Activated CD4-positive, alpha-beta T cell treated with anti-CD3 and anti-CD28 coated beads for 4 hours (primary cell): ENCODE data around the gene CTNNA3.

Source experiments
- DNase-seq, 2 donors: peaks; one replicate each; pipeline ENCODE4 v3.0.0-alpha.2; 2020

The CTNNA3 gene

DNA sequence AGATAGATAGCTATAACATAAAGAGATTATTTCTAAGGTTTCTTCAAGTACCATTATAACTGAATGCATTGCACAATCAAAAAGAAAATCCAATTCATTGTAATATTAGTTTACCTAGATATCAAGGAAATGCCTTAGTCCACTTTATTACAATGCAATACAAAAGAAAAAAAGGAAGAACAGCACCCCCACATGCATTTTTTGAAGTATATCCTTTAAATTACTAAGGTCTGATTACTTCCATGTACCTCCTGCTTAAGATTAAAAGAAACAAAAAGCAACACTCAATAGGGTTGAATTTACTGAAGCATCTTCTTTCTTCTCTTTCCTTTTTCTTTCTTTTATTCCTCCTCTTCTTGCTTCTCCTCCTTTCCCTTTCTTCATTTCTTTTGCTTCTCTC lies 1743.9 kb downstream of the CTNNA3 start:
- DNase-seq: no peak

DNA sequence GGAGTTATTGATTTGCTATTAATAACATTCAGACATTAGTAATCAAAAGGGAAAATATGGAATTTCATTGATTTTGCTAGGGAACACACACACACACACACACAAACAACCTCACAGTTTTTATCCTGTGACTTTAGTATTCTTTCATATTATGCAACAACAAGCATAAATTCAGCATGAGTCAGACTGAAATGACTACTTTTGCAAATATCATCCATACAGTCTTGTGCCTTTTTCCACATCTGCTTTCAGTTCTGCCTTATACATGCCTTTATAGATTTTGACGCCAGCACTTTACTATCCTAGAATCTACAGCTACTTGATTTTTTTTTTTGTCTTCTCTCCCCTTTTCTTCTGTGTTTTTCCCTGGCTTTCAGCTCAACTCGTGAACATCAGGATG lies 1745.9 kb downstream of the CTNNA3 start:
- no peak for DNase-seq

DNA sequence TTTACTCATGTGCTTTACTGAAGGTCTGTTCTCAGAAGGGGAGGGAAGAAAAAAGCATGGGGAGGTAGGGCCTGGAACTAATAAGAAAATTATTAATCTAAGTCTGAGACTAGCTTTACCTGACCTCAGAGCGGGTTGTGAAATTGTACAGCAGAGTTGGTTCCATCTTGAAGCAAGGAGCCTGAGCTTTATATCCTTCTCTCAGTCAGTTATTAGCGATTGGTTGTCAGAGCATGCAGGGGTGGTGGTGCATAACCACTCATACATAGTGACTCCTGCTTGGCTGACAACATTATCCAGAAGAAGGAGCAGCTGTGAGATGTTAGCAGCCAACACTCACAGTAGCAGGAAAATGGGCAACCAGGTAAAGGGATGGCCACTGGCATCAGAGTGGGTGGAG lies 1746.5 kb downstream of the CTNNA3 start:
- no peak for DNase-seq

DNA sequence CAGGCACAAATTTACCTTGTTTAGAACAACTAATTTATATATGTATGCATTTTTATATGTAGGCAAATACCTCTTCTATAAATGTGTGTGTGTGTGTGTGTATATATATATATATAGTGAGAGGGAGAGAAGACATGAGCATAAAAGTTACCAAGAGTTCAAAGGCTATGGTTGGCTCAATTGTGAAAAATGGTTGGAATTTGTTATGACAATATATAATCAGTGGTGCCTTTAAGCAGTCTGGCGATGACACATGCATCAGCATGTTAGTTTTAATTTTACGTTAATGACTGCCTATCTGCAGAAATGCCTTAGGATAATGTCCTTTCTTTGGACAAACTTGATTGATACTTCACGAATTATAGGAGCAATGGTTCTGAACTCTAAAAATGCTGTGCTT lies 1750.9 kb downstream of the CTNNA3 start:
- no peak for DNase-seq

DNA sequence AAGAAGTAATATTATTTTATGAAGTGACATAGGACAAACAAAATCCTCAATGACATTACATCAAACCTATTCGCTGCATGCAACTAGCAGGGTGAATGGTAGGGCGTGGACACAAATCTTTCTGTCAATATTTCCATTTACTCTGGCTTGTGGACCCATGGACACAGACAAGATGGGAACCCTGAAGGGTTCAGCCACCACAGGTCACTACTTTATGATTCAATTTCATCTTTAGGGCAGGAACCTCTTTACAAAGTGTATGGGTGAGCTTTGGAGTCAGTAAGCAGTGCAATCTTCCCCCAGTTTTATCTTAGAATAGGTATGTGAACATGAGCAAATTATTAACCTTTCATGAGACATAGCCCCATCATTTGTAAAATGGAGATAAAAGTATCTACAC lies 1752.5 kb downstream of the CTNNA3 start:
- DNase-seq: no peak

DNA sequence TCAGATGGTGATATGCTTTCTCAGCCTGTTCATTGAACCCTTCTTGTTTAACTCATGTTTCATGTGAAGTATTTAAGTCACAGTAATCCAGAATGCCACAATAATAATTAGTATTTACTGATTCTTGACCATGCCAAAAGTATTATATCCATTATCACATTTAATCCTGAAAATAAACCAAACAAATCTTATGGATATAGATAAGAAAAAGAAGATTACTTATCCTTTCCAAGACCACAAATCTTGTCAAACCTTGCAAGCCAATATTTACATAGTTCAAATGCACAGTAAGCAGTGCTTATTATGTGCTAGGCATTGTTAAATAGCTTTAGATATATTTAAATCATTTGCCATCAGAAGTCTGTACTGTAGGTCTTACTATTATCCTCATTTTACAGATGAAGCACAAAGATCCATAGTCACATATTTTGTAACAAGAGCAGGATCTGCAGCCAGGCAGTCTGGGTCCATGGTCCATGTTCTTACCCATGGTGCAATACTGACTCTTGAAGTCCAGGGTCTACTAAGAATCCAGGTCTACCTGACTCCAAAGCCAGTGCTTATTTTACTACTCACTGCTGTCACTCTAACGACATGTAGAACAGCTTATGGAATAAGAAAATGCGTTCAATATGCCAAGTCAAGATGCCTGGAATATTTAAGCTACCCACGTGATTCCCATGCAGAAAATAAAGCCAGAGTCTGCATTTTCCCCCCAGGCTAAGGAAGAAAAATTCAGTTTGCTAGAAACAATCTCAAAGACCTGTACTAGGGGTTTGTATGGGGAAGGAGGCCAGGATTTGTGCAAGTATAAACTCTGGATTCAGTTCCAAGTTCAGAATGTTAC lies 1755.0 kb downstream of the CTNNA3 start:
- no peak for DNase-seq

DNA sequence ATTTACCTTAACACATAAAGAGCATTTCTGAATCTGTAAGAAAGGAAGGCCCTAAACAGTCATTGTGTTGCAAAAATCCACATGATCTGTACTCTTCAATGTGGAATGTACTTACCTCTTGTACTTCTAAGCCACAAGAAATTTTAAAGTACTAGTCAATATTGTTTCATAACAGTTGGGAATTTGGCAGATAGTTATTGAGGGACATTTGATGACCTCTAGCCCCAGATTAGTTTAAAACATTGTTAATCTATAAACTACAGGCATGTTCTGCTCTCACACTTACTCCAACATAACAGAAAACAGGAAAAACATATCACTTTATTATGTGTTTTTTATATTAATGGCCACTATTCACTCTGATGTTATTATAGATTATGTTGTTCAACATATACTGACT lies 1755.9 kb downstream of the CTNNA3 start:
- DNase-seq: no peak

DNA sequence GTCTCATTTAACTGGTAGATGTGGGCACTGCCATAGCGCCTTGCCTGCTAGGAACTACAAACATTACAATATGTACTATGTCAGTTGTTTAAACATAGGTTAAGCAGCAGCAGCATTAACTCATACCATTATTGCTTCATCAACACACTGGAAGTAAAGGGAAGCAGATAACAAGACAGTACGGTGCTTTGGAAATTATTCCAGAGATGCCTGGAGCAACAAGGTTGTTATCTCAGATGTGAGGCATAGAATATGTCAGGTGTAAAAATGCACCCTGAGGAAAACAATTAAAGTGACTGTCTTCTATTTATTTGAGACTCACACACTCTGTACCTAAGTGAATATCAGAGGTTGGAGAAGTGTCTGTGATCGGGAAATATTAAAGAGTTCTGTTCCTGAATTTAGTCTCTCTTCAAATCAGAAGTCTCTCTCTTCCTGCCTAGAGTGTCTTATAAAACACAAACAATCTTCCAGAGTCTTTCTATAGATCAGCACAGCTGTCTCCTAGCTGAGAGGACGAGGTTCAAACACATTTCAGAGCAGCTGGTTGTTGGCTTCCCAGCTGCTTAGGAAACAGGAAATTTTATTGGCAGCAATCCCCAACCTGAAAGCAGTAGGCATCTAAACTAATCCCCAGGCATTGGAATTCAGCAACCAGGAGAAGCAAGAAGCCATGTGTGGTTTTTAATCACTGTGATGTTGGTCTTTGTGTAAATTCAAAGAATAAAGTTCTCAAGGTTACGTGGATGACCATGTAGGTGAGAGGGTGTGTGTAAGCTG lies 1764.5 kb downstream of the CTNNA3 start:
- no peak for DNase-seq

DNA sequence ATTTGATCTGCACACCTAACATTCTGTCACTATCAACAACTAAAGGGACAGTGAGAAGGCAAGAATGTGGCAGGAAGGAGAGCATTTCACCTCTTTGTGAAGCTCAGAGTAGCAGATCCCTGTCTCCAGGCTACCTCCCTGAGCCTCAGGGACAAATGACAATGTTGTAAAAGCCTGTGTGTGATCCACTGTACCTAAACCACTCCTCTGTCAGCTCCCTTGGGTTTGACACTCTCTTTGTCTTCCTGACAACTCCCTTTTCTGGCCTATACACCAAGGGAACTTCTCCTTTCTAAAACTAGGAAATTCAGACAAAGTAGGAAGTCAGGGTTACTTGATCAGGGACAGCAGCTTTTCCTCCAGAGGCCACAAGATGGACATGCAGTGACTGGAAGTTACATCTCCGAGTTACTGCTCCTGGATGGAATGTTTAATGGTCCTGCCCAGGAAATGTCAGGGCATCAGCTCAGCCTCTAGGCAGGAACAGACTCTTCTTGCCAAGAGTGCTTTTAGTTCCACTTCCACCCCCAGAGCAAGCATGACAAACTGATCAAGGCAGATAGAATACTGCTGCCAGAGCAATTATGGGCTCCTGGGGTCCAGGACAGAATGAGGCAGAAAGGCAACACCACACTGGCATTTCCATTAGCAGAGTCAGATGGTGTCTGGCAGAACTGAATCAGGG lies 1784.7 kb downstream of the CTNNA3 start:
- no peak for DNase-seq

DNA sequence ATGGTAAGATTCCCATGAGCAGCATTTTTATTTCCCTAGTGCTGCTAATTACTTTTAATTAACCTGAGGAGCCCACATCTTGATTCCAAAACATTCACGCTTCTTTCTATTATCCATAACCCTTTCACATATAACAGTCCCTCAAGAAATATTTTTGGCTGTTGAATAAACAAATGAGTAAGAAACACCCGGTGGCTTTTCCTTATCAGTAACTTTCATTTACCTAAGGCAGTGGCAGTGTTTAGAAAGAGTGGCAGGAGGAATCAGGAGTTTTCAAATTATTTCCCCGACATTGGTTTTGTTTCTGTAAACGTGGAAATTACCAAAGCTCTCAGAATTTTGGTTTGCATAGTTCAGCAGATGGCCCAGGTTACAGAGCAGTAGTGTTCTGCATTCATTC lies 1785.8 kb downstream of the CTNNA3 start:
- no peak for DNase-seq

DNA sequence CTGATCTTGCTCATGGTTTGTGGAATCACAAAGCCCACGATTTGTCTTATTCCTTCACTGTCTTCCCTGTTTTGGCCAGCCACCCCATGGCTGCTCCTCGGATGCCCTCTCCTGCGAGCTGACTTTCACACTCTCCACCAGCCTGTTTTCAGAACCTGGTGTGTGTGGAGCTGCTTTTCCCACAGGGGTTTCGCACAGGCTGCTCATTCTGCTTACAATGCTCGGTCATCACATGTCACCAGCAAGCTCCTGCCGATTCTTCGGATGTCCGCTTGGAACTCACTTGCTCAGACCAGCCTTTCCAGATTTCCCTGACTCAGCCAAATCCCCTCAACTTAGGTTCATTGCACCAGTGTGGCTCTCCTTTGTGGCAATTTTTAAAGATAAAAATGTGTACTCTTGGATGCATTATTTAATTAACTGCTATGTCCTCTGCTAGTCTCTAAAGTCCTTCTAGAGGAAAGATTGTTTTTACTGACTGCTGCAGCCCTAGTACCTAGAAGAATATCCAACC lies 1788.7 kb downstream of the CTNNA3 start:
- DNase-seq: no peak

DNA sequence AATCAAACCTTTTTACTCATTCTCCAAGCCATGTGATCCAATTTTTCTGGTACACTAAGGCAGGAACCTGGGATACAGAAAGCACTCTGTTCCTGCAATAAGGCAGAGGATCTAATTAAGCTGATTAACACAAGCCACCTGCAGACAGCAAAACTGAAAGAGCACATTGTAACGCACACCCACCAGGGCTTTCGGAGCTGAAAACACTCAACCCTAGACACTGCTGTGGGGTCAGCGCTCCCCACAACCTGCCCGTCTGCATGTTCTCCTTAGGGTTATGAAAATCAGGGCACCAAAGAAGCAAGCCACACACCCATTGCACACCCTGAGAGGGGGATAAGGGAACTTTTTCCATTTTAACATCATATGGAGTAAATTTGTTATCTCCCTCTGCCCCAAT lies 1792.4 kb downstream of the CTNNA3 start:
- no peak for DNase-seq

DNA sequence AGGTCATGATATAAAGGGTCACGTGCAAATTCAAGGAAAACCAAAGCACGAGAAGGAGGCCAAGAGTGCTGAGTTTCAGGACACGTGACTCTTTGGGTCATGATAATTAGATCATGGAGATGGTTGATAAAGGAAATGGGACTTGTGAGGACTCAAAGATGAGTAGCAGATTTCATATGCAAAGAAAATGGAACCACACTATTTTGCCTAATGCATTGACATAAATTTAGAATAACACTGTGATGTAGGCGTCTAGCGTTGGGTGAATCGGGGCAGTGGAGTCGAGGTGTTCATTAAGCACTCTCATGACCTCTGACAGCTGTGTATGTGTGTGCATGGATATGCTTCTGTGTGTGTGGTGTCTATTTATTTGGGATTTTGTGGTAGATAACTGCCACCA lies 1795.7 kb downstream of the CTNNA3 start:
- DNase-seq: no peak

DNA sequence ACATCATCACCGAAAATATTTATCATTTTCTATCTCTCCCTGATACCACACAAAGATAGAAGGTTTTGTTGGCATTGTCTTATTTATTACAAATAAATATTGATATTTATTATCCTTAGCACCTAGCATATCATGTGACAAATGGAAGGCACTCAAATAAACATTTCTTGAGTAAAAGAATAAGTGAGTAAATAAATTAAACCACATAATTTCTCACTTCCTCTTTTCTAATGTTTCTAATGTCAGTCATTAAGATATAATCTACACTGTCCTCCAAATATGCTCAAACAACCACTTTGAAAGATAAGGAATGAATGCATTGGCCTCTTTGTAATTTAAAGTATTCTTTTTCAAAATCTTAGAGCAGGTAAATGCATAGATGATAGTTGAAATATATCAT lies 1797.9 kb downstream of the CTNNA3 start:
- no peak for DNase-seq

DNA sequence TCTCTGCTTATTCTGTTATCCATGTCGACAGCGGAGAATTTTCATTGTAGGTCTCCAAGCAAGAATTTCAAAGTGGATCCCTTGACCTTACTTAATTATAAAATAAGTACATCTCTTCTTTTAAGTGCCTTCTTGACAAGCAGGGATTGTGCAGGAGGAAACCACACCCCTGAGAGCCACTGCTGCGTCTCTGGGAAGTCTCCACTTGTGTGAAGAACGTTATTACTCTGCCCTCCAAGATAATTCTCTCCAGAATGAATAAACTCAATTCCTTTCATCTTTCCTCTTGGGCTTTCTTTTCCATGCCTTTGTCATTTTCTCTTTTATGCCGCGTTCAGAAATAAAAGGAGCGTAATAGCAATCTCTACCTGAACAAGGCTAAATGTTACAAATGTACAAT lies 1801.0 kb downstream of the CTNNA3 start:
- DNase-seq: no peak

DNA sequence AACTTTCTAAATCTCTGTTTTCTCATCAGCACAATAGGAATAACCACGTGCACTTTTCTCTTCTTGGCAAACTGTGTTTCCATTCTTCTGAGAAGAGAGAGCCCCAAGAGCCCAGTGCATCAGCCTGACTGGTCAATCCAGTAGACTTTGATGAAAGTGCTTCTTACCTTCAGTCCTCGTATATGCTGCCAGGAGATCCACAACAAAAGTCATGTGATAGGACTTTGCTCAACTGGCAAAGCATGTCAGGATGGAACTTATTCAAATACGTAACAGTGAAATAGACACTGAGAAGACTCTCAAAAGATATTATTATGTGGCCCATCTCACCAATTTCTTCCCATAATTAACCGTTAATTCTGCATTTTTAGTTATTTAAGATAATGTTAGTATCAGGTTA lies 1801.6 kb downstream of the CTNNA3 start:
- no peak for DNase-seq

DNA sequence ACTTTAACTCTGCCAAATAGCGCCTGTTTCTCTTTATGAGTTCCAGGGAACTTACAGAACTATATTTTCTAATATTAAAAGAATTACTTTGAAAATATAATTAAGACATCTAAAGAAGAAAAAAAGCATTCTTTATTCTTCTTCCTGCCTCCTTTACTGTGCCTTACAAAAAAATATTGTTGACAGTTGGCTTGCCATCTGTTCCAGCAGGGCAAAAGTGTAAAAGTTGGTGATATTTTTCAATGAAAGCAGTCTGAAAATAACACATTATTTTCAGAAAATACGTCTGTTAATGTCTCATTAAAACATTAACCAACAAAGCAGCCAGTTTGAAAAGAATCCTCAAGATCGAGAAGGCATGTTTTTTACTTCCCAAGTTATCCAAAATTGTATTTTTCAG lies 1802.3 kb downstream of the CTNNA3 start:
- DNase-seq: no peak

DNA sequence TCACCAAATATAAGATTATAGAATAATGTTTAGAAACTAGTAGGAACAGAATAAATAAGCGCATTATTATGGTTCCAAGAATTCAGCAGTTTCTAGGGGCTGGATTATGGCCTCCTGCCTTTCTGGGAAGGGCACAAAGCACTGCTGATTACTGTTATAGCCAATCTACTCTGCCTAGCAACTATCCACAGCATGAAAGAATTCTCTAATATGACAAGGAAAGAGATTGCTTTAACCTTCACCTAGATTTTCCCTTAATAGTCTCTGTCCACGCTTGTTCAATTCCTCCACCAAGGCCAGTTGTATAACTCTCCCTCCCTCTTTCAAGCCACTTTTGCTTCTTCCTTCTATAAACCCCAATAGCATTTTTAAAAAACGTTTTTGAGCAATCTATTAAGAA lies 1803.7 kb downstream of the CTNNA3 start:
- no peak for DNase-seq

DNA sequence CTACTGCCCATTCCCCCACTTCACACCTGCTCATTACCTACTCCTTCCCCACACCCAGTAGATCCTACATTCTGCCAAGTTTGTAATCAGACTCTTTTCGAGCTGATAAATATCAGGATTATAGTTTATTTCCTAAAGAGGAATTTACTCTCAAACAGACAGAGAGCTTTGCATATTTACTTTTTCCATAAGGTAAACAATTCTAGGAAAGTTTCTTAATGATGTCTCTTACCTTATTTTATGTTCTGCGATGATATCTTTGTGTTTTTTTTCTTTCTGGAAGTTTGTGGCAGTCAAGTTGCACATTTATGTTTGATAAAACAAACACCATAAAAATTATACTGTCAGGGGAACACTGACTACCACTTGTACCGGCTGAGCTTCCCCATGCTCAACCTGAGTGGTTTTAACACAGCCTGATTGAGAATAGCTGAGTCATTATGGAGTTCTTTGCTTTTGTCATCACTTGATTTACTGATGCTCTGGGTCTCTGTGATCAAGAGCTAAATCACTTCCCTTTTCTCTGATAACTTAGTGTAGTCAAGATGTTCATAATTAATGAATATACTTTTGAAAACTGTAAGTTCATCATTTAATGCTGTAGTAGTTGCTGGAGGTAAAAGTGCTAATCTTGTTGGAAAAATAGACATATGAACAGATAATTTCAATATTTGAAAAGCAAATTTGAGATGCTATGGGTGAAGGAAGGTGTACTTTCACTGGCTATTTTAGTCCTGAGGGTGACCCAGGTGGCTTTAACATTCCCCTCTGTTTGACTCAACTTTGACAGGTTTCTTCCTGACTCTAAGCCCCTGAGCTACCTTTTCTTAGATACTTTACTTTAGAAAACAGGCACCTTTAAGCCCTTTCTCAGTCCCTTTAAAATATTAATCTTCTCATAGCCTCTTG lies 1804.7 kb downstream of the CTNNA3 start:
- no peak for DNase-seq

DNA sequence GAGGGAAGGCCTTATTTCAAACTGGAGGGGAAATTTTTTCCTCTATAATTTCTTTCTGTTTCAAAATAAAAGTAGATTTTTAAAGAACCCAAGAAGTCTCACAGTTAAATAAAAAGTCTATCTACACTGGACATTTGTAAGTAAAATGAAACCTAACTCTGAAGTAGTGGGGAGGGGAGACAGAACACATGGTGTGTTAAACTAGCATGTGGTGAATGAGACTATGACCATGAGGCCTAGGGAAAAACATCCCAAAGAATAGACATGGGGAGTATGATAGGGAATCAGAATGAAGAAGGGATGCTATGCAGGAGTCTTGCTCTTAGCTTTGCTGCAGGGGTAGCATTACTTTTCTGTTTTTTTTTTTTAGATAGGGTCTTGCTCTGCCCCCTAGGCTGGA lies 1831.5 kb downstream of the CTNNA3 start:
- DNase-seq: no peak

DNA sequence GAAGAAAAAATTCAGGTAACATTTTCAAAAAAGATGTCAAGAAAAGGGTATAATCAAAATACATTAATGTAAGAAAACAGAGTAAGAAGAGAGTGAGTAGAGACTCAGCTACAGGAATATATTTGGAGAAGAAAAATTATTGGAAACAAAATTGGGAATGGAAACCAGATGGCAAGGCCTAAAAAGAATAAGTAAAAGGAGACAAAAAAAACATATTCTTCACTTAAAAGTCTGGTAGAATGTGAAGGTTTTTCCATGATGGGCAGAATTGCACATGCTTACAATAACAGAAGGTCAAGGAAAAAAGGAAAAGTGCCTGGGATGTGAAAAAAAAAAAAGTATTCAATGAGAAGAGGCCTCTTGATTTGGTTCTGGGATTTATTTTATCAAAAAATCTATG lies 1832.0 kb downstream of the CTNNA3 start:
- DNase-seq: no peak
